Measurements from ENCODE around the gene ARPC1B.
"Not testable (repeated sequence)": the region's sequence is repeated elsewhere in the genome, so short reads cannot be mapped to it uniquely, and the experiment has no call there.

The ARPC1B gene

DNA sequence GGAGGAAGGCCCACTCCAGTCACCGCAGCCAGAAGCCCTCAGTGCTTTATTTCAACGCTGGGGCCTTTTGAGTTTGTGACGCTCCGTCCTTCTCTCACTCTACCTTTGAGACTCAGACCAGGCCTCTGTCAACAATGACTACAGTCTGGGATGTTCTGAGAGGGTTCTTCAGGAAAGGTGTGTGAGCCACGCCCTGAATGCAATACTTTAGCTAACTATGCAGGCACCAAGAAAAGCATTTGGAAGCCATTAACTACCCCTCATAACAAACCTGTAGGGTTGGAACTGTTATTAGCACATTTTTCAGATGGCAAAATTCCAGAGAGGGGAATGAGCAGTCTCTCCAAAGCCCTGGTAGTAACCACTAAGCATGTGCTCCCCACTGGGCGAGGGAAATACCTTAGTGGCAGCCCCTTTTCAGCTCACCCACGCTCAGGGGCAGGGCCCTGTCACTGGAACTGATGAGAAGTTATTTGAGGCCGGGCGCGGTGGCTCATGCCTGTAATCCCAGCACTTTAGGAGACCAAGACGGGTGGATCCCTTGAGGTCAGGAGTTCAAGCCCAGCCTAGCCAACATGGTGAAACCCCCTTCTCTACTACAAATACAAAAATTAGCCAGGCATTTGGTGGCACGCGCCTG is 5.7 kb upstream of the ARPC1B start:
- DNase-seq (ENCODE audit: low spot score) (no peak), FAIRE-seq (no peak)

DNA sequence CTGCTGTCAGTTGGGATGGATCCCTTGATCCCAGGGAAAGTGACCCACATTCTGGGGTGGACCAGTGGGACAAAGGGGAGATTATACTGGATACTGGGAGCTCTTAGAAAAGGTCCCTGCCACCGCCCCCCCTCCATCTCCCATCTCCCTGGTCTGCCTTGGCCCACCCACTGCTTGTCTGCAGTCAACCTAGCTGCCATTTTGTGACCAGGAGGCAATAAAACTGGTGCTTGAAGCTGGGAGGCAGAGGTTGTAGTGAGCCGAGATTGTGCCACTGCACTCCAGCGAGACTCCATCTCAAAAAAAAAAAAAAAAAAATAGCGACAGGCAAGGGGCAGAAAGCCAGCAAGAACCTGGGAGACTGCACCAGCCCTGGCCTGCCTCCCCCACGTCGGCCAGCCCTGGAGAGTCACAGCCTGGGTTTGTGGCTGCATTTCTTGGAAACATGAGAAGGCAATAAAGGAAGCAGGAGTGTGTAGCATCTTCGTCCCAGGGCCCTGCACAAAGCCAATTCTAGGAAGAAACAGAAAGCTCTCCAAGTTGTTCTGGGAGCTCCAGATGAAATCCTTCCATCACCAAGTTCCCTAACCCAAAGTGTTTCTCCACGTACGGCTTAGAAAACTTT is 4.7 kb upstream of the ARPC1B start:
- no peak for FAIRE-seq
- no peak for DNase-seq (ENCODE audit: low spot score)

DNA sequence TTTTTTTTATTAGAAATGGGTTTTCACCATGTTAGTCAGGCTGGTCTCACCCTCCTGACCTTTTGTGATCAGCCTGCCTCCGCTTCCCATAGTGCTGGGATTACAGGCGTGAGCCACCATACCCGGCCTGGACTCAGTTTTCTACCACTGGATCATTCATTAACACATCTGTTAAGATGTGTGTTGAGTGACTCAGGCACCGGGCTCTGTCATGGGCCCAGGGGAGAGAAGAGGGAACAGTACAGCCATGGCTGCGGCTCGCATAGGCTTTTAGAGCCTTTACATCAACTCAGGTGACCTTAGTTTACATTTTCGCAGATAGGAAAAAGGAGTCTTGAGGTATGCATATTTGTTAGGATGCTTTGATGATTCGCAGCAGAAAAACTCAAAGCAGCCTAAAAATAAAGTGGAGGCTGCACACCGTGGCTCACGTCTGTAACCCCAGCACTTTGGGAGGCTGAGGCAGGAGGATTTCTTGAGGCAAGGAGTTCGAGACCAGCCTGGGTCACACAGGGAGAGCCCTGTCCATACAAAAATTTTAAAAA is 3.1 kb upstream of the ARPC1B start:
- FAIRE-seq (no peak), DNase-seq (ENCODE audit: low spot score) (no peak)

DNA sequence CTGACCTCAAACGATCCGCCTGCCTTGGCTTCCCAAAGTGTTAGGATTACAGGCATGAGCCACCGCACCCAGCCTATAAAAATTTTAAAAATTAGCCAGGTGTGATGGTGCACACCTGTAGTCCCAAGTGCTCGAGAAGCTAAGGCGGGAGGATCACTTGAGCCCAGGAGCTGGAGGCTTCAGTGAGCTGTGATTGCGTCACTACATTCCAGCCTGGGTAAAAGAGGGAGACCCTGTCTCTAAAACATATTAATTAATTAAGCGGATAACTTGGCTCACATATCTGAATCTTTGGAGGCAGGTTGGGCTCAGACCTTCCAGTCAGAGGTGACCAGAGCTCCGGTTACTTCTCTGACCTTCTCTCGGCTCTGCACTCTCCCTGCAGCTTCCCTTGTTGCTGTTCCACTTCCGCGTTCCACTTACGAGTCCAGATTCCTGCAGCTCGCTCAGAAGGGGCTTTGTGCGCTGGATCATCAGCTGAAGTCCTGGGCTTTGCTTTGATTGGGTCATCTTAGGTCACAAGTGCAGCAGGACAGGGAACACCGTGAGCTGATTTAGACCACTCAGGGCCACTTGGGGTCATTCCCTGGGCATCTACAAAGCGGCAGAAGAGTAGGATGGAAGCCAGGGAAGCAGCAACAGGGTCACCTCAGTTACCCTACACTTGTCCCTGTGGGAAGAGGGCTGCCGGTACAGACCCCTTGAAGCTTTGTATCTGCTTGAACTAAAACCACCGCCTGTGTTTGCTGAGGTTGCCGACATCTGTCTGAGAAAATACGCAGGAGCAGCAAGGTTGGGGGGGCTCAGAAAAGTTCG is 2.0 kb upstream of the ARPC1B start:
- DNase-seq (ENCODE audit: low spot score) = no peak
- FAIRE-seq = no peak

DNA sequence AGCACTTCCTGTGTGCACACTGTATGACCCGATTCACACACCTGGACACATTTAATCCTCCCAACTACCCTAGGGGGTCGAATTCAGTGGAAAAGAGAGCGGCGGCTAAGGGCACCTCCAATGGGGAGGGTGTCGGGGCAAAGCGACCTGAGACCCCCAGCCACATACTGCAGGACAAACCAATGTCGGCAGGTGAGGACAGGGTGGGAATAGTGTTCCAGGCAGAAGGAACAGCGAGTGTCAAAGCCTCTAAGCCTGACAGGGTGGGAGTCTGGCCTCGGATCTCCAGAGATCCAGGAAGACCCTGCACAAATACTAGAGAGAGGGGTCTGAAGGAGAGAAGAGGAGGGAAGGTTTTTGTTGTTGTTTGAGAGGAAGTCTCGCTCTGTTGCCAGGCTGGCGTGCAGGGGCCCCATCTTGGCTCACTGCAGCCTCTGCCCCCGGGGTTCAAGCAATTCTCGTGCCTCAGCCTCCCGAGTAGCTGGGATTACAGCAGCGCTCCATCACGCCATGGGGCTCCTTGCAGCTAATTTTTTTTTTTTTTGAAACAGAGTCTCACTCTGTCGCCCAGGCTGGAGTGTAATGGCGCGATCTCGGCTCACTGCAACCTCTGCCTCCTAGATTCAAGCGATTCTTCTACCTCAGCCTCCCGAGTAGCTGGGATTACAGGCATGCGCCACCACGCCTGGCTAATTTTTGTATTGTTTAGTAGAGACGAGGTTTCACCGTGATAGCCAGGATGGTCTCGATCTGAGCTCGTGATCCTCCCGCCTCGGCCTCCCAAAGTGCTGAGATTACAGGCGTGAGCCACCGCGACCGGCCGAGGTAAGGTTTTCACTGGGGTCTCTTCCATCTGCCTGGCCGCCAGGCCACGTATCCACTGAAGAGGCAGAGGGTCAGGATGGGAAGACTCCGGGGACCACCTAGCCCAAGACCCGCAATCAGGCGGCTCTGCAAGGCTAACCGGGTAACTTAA is 1.2 kb upstream of the ARPC1B start:
- FAIRE-seq = no peak
- DNase-seq (ENCODE audit: low spot score) = no peak

DNA sequence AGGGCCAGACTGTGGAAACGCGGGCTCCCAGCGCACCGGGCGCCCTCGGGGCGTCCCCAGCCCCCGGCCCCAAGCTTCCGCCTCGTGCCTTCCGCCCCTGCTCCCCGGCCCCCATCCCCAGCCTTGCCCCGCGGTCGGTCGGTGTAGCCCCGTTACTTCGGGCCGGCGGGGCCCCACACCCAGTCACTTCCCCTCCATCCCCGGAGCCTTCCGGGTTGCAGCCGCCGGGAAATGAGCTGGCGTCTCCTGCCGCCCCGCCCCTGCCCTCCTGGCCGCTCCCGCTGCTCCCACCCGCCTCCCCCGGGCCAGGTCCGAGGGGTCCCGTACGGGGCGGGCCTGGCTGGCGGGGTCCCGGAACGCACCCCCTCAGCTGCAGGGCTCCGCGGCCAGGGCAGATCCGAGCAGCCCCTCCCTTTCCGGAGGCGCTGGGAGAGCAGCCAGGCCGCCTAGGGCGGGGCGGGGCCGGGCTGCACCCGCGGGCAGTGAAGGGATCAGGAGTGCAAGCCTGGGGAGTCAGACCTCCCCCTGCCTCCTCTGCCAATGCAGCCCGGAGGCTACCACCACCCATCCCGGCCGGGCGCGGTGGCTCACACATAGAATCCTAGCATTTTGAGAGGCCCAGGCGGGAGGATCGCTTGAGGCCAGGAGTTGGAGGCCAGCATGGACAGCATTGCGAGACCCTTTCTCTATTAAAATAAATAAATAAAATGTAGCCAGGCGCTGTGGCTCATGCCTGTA is 709 bp downstream of the ARPC1B start:
- peak; percentile 97 for DNase-seq (ENCODE audit: low spot score)
- FAIRE-seq = no peak

DNA sequence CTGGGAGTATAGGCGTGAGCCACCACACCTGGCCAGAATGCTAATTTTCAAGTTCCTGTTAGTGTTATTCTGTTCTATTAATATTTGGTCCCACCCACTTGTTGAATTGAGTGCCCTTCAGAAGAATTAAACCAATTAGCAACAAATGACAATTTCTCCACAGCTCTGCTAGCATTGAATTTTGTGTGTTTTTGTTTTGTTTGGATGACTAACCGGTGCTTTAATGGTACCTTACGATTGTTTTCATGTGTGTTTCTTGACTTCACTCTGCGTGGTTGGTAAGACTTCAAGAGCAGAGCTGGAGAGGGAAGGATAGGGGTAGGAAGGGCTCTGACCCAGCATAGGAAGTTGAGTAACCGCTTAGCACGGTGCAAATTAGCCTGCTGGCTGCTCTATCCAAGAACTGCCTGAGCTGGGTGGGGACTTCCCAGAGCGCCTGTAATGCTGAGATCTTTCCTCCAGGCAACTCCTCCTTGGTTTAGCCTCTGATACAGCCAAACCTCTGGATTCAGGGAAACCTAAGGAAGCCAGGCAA is 4.6 kb downstream of the ARPC1B start:
- FAIRE-seq (no peak), DNase-seq (ENCODE audit: low spot score) (no peak)

DNA sequence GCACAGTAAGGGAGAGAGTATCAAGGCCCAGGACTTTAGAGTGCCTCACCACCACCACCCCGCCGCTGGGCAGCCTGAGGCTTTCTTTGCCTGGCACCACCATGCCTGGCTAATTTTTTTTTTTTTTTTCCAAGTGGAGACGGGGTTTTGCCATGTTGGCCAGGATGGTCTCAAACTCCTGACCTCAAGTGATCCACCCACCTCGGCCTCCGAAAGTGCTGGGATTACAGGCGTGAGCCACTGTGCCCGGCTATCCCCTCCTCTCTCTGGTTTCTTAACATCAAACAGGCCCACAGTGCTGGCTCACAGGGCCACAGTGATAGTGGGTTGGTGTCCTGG is 5.1 kb downstream of the ARPC1B start:
- not testable (repeated sequence) for DNase-seq (ENCODE audit: low spot score); FAIRE-seq

DNA sequence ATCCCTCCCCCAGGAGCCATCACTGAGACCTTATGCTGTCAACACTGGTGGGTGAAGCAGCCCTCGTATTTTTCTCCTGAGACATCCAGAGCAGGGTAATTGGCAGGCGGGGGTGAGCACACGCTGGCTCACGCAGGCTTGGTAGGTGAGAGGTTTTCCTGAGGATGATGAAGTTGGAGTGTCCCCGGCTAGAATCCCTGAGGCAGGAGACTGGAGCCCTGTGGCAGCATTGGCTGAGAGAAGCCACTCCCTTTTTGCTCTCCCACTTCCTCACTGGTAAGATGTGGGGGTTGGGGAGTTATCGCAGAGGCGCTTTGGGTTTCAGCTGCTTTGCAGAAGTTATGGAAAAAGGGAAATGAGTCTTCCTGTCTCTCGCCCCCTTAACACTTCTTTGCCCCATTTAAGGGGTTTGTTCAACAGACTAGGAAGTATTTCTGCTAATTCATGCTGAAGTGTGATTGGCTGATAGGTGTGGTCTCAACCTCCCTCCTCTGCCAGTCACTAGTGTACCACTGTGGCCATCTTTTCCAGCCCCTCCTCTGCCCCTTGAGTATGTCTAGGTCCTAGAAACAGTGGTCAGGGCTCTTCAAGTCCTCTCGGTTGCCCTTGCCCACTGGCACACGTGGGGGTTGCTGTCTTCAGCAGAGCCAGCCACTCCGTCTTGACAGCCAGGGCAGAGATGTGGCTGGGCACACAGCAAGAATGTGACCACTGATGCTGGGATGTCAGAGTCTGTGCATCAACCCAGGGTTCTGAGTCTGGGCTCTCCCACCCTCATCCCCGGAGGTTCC is 5.7 kb downstream of the ARPC1B start:
- DNase-seq (ENCODE audit: low spot score) (no peak), FAIRE-seq (no peak)

DNA sequence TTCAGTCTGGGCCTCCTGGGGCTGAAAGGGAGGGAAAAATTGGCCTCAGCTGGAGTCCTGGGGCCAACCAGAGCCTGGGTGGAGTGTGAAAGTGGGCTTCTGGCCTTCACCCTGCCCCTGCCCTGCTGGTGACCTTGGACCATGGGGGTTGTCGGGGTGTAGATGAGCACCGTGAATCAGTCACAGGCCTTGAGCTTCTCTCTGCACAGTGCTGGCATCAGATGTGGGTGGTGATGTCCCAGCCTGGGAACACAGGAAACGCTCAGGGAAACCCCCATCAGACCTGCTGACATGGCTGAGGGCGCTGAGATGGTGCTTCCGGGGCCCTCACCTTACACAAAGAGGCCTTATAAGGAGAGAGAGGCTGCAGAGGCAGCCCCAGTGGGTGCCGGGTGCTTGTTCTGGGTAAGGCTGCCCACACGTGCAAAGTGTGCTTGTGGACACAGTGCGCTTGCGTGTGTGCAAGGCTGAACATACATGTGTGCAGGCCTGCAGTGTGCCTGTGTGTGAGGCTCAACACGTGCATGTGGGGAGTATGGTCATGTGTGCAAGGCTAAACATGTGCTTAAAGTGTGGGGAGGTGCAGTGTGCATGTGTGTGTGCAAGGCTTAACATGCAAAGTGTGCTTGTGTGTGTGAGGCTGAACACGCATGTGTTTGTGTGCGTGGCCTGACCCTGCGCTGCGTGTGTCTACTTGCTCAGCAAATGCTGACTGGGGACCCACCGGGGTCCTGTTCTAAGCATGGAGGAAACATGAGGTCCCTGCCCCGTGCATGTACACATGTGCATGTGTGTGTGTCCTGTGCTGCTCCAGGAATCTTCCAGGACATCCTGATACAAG is 6.5 kb downstream of the ARPC1B start:
- FAIRE-seq (peak; percentile 95), DNase-seq (ENCODE audit: low spot score) (no peak)

DNA sequence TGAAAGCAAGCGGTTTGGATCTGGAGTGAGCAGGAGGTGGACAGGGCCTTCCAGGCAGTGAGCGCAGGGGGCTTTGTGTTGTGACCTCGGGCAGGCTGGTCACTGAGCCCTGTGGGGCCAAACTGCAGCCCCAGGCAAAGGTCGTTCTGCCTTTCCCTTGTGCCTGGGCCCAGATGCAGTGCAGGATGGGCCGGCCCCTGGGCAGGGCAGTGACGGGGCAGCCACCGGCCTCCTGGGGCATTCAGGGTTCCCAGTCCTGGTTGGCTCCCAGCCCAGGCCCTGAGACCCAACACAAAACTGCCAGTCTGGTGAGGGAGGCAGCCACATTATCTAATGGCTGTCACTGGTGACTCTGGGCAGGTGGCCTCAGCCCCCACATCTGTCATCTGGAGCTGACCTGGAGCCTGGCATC is 7.1 kb downstream of the ARPC1B start:
- FAIRE-seq (no peak), DNase-seq (ENCODE audit: low spot score) (no peak)

DNA sequence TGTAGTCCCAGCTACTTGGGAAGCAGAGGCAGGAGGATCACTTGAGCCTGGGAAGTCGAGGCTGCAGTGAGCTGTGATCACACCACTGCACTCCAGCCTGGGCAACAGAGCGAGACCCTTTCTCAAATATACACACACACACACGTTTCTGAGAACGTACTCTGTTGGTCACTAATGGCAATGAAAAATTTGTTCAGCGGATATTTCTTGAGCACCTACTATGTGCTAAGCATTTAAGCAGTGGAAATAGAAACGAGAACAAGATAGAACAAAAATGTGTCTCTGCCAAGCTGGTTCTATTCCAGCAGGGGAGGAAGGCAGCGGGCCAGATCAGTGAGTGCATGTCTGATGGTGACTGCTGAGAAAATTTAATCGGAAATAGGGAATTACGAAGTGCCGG is 8.7 kb downstream of the ARPC1B start:
- FAIRE-seq (no peak), DNase-seq (ENCODE audit: low spot score) (no peak)

DNA sequence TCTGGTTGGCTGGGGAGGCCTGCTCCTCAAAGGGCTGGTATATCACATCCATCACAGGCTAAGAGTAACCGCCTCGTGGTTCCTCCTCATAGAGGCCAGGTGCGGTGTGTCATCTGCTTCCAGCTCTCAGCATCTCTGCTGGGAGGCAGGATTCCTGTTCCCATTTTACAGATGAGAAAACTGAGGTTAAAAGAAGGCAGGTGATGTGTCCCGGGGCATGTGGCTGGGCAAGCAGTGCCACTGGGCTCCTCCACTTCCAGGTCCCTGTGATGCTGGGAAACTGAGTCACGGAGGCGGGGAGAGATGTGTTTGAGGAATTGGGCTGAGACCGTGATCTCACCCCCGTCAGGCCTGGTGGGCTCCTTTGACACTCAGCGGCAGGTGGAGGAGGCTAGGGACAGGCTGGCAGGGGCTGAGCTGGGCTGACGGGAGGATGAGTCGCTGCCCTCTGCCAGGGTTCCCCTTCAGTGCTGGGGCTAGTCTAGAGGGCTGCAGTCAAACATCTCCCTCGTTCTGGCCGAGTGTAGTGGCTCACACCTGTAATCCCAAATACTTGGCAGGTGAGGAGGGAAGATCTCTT is 9.4 kb downstream of the ARPC1B start:
- FAIRE-seq (no peak), DNase-seq (ENCODE audit: low spot score) (no peak)

DNA sequence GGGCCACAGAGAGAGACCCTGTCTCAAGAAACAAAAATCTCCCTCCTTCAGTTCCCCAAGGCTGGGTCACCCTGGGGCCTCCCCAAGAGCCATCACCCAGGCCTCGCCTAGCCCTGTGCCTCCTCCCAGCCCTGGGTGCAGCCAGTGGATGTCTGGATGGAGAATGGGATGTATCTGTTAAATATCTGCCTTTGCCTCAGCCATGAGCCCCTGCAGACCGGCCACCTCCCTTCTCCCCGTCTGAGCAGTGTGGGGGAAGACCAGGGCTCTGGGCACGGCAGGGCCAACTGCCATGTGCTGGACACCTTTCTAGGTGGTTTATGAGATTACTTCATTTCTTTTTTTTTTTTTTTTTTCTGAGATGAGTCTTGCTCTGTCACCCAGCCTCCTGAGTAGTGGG is 10.0 kb downstream of the ARPC1B start:
- no peak for DNase-seq (ENCODE audit: low spot score)
- FAIRE-seq = no peak

DNA sequence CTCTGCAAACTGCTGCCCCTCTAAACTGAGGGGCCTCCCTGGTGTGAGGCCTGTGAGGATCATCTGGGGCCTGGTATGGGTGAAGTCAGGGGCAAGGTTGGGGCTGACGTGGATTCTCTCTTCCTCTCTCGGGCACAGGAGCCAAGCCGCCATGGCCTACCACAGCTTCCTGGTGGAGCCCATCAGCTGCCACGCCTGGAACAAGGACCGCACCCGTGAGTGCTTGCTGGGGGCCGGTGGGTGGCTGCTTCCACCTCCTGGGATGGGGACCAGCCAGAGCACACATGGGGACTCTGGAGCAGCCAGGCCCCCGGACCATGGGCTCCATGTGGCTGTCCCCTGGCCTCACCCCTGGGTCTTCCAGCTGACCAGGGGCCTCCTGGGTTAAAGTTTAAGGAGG is 11.0 kb downstream of the ARPC1B start:
- FAIRE-seq = no peak
- DNase-seq (ENCODE audit: low spot score) = no peak

DNA sequence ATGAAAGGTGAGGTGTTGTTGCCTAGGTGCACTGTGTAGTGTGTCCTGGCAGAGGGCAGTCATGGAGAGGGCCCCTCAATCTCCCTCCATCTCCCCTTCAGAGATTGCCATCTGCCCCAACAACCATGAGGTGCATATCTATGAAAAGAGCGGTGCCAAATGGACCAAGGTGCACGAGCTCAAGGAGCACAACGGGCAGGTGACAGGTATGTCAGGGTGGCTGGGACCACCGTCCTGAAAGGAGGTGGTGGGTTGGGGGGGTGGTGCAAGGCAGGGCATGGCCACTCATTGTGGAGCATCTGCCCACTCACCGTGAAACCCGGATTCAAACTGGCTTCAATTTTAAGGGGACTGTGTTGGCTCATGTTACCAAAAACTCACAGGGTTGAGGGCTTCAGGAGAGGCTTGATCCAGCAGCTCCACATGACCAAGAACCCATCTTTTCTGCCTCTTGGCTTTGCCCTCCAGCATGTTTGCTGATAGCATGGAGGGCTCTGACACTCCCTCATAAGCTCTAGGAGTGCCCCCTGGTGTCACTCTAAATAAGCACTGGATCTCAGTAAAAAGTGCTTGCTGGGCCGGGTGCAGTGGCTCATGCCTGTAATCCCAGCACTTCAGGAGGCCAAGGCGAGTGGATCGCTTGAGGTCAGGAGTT is 12.2 kb downstream of the ARPC1B start:
- DNase-seq (ENCODE audit: low spot score) = no peak
- FAIRE-seq = no peak

DNA sequence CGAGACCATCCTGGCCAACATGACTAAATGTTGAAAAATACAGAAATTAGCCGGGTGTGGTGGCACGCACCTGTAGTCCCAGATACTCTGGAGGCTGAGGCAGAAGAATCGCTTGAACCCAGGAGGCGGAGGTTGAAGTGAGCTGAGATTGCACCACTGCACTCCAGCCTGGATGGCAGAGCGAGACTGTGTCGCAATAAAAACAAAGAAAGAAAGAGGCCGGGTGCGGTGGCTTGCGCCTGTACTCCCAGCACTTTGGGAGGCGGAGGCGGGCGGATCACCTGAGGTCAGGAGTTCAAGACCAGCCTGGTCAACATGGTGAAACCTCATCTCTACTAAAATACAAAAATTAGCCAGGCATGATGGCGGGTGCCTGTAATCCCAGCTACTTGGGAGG is 12.7 kb downstream of the ARPC1B start:
- DNase-seq (ENCODE audit: low spot score); FAIRE-seq: not testable (repeated sequence)

DNA sequence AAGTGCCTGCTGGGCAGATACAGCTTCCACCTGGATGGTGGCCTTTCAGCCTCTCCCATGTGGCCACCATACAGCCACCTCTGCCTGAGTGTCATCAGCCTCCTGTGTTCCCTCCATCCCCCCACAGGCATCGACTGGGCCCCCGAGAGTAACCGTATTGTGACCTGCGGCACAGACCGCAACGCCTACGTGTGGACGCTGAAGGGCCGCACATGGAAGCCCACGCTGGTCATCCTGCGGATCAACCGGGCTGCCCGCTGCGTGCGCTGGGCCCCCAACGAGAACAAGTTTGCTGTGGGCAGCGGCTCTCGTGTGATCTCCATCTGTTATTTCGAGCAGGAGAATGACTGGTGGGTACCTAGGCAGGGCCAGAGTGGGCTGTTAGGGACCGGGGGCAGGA is 13.4 kb downstream of the ARPC1B start:
- no peak for DNase-seq (ENCODE audit: low spot score)
- FAIRE-seq = no peak
